GM23248 (cell line): ENCODE measurements around the gene RAB3B.

Experiments used
- EZH2 ChIP-seq: fragments of 200-600 bp; sonication (generic); IDR thresholded peaks from 2 replicates; pipeline ENCODE4 v1.6.1; 2018; ENCODE audit warnings: antibody characterized with exemption, mild to moderate bottlenecking; ENCODE audit not compliant: insufficient read depth, poor library complexity, severe bottlenecking
- EZH2phosphoT487 ChIP-seq: fragments of 200-600 bp; sonication (generic); IDR thresholded peaks from 2 replicates; pipeline ENCODE4 v1.6.1; 2018; ENCODE audit warnings: antibody characterized with exemption, moderate library complexity, mild to moderate bottlenecking, low read depth; ENCODE audit not compliant: insufficient read depth

- TF ChIP-seq EZH2 (no peak), EZH2phosphoT487 (no peak)
These were observed 670 bp downstream of the RAB3B start for GRCh38 chr1:51989582-51990477.
